HFFc6 (cell line): ENCODE measurements around the gene RGS9BP. TPM values are rescaled to one million over a fixed set of nuclear protein-coding genes. Genes with fewer than 3 reads are reported as not detected.

Experiments
- DNase-seq: peaks from one replicate; pipeline ENCODE4 v3.0.0-alpha.2; 2018
- H3K27ac Mint-ChIP-seq: 2 replicates; pipeline ENCODE4 v1.8.0; 2020; ENCODE audit warnings: mild to moderate bottlenecking, mixed read lengths
- H3K27me3 Mint-ChIP-seq: 2 replicates; pipeline ENCODE4 v1.8.0; 2021; ENCODE audit warnings: mild to moderate bottlenecking, moderate library complexity, mixed read lengths; ENCODE audit not compliant: insufficient read depth
- H3K36me3 Mint-ChIP-seq: 2 replicates; pipeline ENCODE4 v1.8.0; 2021; ENCODE audit warnings: low read depth, mixed read lengths
- H3K4me1 Mint-ChIP-seq: 2 replicates; pipeline ENCODE4 v1.8.0; 2020; ENCODE audit warnings: low read depth, mixed read lengths
- H3K4me3 Mint-ChIP-seq: 2 replicates; pipeline ENCODE4 v1.8.0; 2020; ENCODE audit warnings: mild to moderate bottlenecking, moderate library complexity, mixed read lengths
- H3K9me3 Mint-ChIP-seq: 2 replicates; pipeline ENCODE4 v1.8.0; 2020; ENCODE audit warnings: mild to moderate bottlenecking, mixed read lengths
- CTCF ChIP-seq: fragments of 200-600 bp; sonication (generic); IDR thresholded peaks from 2 replicates; pipeline ENCODE4 v1.5.0; 2021; ENCODE audit warnings: antibody characterized with exemption, mild to moderate bottlenecking
- total RNA-seq, 6 experiments: library from RNA; stranded (reverse); fragmentation: NEBNext Ultra II Directional; extraction: Animal tissue kit (Norgen Biotek cat#: 25700); gene quantifications; 2 replicates in 1 of 6; 3 replicates in 5 of 6; pipeline ENCODE4 v1.2.3, GENCODE V29; 2021

The RGS9BP gene
- total RNA-seq, 6 experiments from 2014 or later = 0.16 to 0.38 (median 0.19) TPM

GRCh38 chr19:32669310-32669709 lies 6.3 kb upstream of the RGS9BP start:
- no peaks in the 10 kb centered on the region; the same call in 1 of the 2 replicates for H3K27me3 Mint-ChIP-seq
- peaks cover 10% of the 10 kb centered on the region for H3K36me3 Mint-ChIP-seq
- no peak overlapping the region; the same call in 1 of the 2 replicates for H3K4me3 Mint-ChIP-seq
- H3K4me1 Mint-ChIP-seq = peaks cover 39% of the 10 kb centered on the region
- H3K9me3 Mint-ChIP-seq = no peaks in the 10 kb centered on the region
- no peak for DNase-seq
- no peak for TF ChIP-seq CTCF
- no peak overlapping the region; the same call in 1 of the 2 replicates for H3K27ac Mint-ChIP-seq

- Mint-ChIP-seq H3K27ac (no peak overlapping the region), H3K4me3 (no peak overlapping the region), H3K4me1 (peaks cover 39% of the 10 kb centered on the region), H3K36me3 (peaks cover 6% of the 10 kb centered on the region), H3K9me3 (no peaks in the 10 kb centered on the region), H3K27me3 (peaks cover 3% of the 10 kb centered on the region)
- DNase-seq = no peak
- no peak for TF ChIP-seq CTCF
Measured at GRCh38 chr19:32671883-32672593, 3.6 kb upstream of the RGS9BP start.

- peaks cover 39% of the 10 kb centered on the region for H3K4me1 Mint-ChIP-seq
- H3K4me3 Mint-ChIP-seq = peak overlapping the region; percentile 56
- DNase-seq = no peak
- peaks cover 6% of the 10 kb centered on the region for H3K36me3 Mint-ChIP-seq
- TF ChIP-seq CTCF = no peak
- peaks cover 11% of the 10 kb centered on the region for H3K27me3 Mint-ChIP-seq
- H3K9me3 Mint-ChIP-seq = no peaks in the 10 kb centered on the region
- H3K27ac Mint-ChIP-seq = no peak overlapping the region
Measured at GRCh38 chr19:32672841-32673240, 2.8 kb upstream of the RGS9BP start.

GRCh38 chr19:32673573-32673972 lies 2.1 kb upstream of the RGS9BP start:
- Mint-ChIP-seq H3K27me3 (peaks cover 12% of the 10 kb centered on the region), H3K27ac (no peak overlapping the region)

GRCh38 chr19:32674153-32674930 lies 1.3 kb upstream of the RGS9BP start:
- TF ChIP-seq CTCF = no peak
- no peaks in the 10 kb centered on the region for H3K9me3 Mint-ChIP-seq
- peaks cover 12% of the 10 kb centered on the region for H3K27me3 Mint-ChIP-seq
- H3K36me3 Mint-ChIP-seq = peaks cover 6% of the 10 kb centered on the region
- H3K4me1 Mint-ChIP-seq = peaks cover 32% of the 10 kb centered on the region
- no peak for DNase-seq
- H3K27ac Mint-ChIP-seq = peak overlapping the region; percentile 81
- peak overlapping the region; percentile 97 for H3K4me3 Mint-ChIP-seq

More at GRCh38 chr19:32673573-32673972, 2.1 kb upstream of the RGS9BP start:
- no peak for DNase-seq
- no peak for TF ChIP-seq CTCF
- no peaks in the 10 kb centered on the region for H3K9me3 Mint-ChIP-seq
- peak overlapping the region; percentile 97 for H3K4me3 Mint-ChIP-seq
- peaks cover 6% of the 10 kb centered on the region for H3K36me3 Mint-ChIP-seq
- peaks cover 39% of the 10 kb centered on the region for H3K4me1 Mint-ChIP-seq
